Adipocyte (in vitro differentiated cells): Measurements from ENCODE around the gene VWF.
"Not testable (repeated sequence)": the region's sequence is repeated elsewhere in the genome, so short reads cannot be mapped to it uniquely, and the experiment has no call there.

Experiments used
- DNase-seq: peaks from one replicate; pipeline ENCODE4 v3.0.0-alpha.2; 2015; ENCODE audit warnings: low read depth
- H3K27me3 ChIP-seq: replicated peaks from 2 replicates; pipeline ENCODE4 v1.7.0; 2013; ENCODE audit warnings: mild to moderate bottlenecking, low read length, moderate library complexity; ENCODE audit not compliant: control insufficient read depth, insufficient read depth
- H3K36me3 ChIP-seq: 2 replicates; pipeline ENCODE4 v1.7.0; 2013; ENCODE audit warnings: low read length, mild to moderate bottlenecking, moderate library complexity; ENCODE audit not compliant: control insufficient read depth, insufficient read depth, severe bottlenecking
- H3K4me1 ChIP-seq: 2 replicates; pipeline ENCODE4 v1.7.0; 2013; ENCODE audit warnings: mild to moderate bottlenecking, low read length, moderate library complexity; ENCODE audit not compliant: control insufficient read depth, insufficient read depth
- H3K4me3 ChIP-seq: 2 replicates; pipeline ENCODE4 v1.7.0; 2013; ENCODE audit warnings: mild to moderate bottlenecking, low read length, moderate library complexity
- H3K9ac ChIP-seq: 2 replicates; pipeline ENCODE4 v1.7.0; 2013; ENCODE audit warnings: mild to moderate bottlenecking, low read length, moderate library complexity
- H3K9me3 ChIP-seq: 2 replicates; pipeline ENCODE4 v1.7.0; 2013; ENCODE audit warnings: mild to moderate bottlenecking, low read length, moderate library complexity; ENCODE audit not compliant: control insufficient read depth

Gene VWF

GRCh38 chr12:6159166-6160011 lies 34.9 kb upstream of the VWF start:
- not testable (repeated sequence) for H3K36me3 ChIP-seq, H3K9ac ChIP-seq, H3K9me3 ChIP-seq, DNase-seq, H3K27me3 ChIP-seq, H3K4me1 ChIP-seq, H3K4me3 ChIP-seq

- no peaks in the 10 kb centered on the region for H3K27me3 ChIP-seq
- DNase-seq: no peak
- peaks cover 8% of the 10 kb centered on the region for H3K4me1 ChIP-seq
- no peaks in the 10 kb centered on the region for H3K9me3 ChIP-seq
- H3K4me3 ChIP-seq: no peak overlapping the region
- no peak overlapping the region for H3K9ac ChIP-seq
- no peaks in the 10 kb centered on the region for H3K36me3 ChIP-seq
Observed at GRCh38 chr12:6158749-6159148, 34.3 kb upstream of the VWF start.

- no peaks in the 10 kb centered on the region for H3K9me3 ChIP-seq
- no peak overlapping the region for H3K4me3 ChIP-seq
- DNase-seq: no peak
- H3K36me3 ChIP-seq: no peaks in the 10 kb centered on the region
- H3K27me3 ChIP-seq: no peaks in the 10 kb centered on the region
- no peak overlapping the region for H3K9ac ChIP-seq
- H3K4me1 ChIP-seq: peaks cover 8% of the 10 kb centered on the region
Observed at GRCh38 chr12:6158255-6158654, 33.8 kb upstream of the VWF start.

- H3K27me3 ChIP-seq: no peaks in the 10 kb centered on the region
- no peak overlapping the region for H3K9ac ChIP-seq
- peaks cover 8% of the 10 kb centered on the region for H3K4me1 ChIP-seq
- no peaks in the 10 kb centered on the region for H3K36me3 ChIP-seq
- DNase-seq: no peak
- H3K9me3 ChIP-seq: no peaks in the 10 kb centered on the region
- H3K4me3 ChIP-seq: no peak overlapping the region
Observed at GRCh38 chr12:6157482-6157881, 33.0 kb upstream of the VWF start.

GRCh38 chr12:6154730-6155459 lies 30.4 kb upstream of the VWF start:
- Histone ChIP-seq H3K4me3 (no peak overlapping the region), H3K9ac (no peak overlapping the region), H3K4me1 (no peaks in the 10 kb centered on the region), H3K9me3 (no peaks in the 10 kb centered on the region), H3K27me3 (no peaks in the 10 kb centered on the region), H3K36me3 (no peaks in the 10 kb centered on the region)
- no peak for DNase-seq

- not testable (repeated sequence) for H3K4me1 ChIP-seq, H3K9ac ChIP-seq, H3K27me3 ChIP-seq, DNase-seq, H3K9me3 ChIP-seq, H3K4me3 ChIP-seq, H3K36me3 ChIP-seq
Observed at GRCh38 chr12:6148722-6149121, 24.3 kb upstream of the VWF start.

- no peak for DNase-seq
- no peak overlapping the region for H3K4me3 ChIP-seq
- no peaks in the 10 kb centered on the region for H3K27me3 ChIP-seq
- no peak overlapping the region for H3K9ac ChIP-seq
- no peaks in the 10 kb centered on the region for H3K4me1 ChIP-seq
- no peaks in the 10 kb centered on the region for H3K9me3 ChIP-seq
- no peaks in the 10 kb centered on the region for H3K36me3 ChIP-seq
Observed at GRCh38 chr12:6148061-6148460, 23.6 kb upstream of the VWF start.

- no peaks in the 10 kb centered on the region for H3K27me3 ChIP-seq
- no peaks in the 10 kb centered on the region for H3K36me3 ChIP-seq
- no peak overlapping the region for H3K9ac ChIP-seq
- H3K4me1 ChIP-seq: no peaks in the 10 kb centered on the region
- no peaks in the 10 kb centered on the region for H3K9me3 ChIP-seq
- no peak for DNase-seq
- H3K4me3 ChIP-seq: no peak overlapping the region
Observed at GRCh38 chr12:6146951-6147350, 22.5 kb upstream of the VWF start.

- H3K36me3 ChIP-seq: no peaks in the 10 kb centered on the region
- H3K9ac ChIP-seq: no peak overlapping the region
- H3K4me3 ChIP-seq: no peak overlapping the region
- no peaks in the 10 kb centered on the region for H3K27me3 ChIP-seq
- no peaks in the 10 kb centered on the region for H3K4me1 ChIP-seq
- DNase-seq: no peak
- H3K9me3 ChIP-seq: no peaks in the 10 kb centered on the region
Observed at GRCh38 chr12:6146509-6146908, 22.0 kb upstream of the VWF start.

- DNase-seq: no peak
- H3K36me3 ChIP-seq: no peaks in the 10 kb centered on the region
- no peaks in the 10 kb centered on the region for H3K9me3 ChIP-seq
- no peak overlapping the region for H3K9ac ChIP-seq
- no peaks in the 10 kb centered on the region for H3K4me1 ChIP-seq
- no peak overlapping the region for H3K4me3 ChIP-seq
- H3K27me3 ChIP-seq: no peaks in the 10 kb centered on the region
Observed at GRCh38 chr12:6145564-6145963, 21.1 kb upstream of the VWF start.

- no peak for DNase-seq
Observed at GRCh38 chr12:6143303-6143675, 18.8 kb upstream of the VWF start.

More at GRCh38 chr12:6143303-6143675, 18.8 kb upstream of the VWF start:
- Histone ChIP-seq H3K4me3 (no peak overlapping the region), H3K36me3 (no peaks in the 10 kb centered on the region), H3K27me3 (no peaks in the 10 kb centered on the region), H3K9me3 (no peaks in the 10 kb centered on the region), H3K9ac (no peak overlapping the region), H3K4me1 (peaks cover 4% of the 10 kb centered on the region)
